GM18498 (cell line): ENCODE data around the gene MYH15.

ENCODE experiments used
- ATAC-seq: cut with Tn5 transposase; IDR thresholded peaks from one replicate; pipeline ENCODE4 v1.9.1; 2021; ENCODE audit warnings: mild to moderate bottlenecking, moderate library complexity; ENCODE audit not compliant: unreplicated experiment

The MYH15 gene

GRCh38 chr3:108416111-108416869 is 94.1 kb downstream of the MYH15 start:
- ATAC-seq: no peak

DNA sequence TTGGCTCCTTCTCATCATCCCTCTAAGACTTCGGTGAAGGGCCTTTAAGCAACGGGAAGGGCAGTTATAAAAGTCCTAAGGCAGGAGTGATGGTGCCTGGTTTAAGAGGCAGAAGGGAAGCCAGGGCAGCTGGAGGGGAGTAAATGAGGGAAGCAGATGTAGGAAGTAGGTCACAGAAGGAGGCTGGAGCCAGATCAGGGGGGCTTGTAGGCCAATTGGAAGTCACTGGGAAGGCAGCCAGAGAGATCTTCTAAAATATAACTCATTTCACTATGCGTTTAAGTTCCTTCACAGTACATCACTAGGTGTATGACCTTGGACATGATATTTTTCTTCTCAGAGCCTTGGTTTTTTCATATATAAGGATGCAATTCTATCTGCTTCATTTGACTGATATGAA is 94.7 kb downstream of the MYH15 start:
- no peak for ATAC-seq

GRCh38 chr3:108414007-108414406 is 96.4 kb downstream of the MYH15 start:
- ATAC-seq: no peak

- ATAC-seq: no peak
Measured at GRCh38 chr3:108412121-108412750, 98.2 kb downstream of the MYH15 start.

DNA sequence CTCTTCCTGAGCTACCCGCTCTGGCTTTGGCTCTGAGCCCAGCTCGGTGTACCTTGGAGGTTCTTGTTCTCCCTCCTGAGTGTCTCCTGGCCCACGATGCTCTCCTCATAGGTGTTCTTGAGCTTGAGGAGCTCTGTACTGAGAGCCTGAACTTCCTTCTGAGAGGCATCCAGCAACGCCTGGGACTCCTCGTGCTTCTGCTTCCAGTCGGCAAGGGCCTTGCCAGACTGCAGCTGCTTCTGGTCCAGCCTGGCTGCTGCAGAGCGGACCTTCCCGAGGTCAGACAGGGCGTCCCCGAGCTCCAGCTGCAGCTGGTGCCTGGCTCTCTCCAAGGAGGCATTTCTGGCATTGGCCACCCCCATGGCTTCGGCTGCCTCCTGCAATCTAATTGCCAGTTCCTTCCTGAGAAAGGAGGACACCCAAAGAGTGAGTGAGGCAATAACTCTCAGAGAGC is 99.8 kb downstream of the MYH15 start:
- no peak for ATAC-seq

DNA sequence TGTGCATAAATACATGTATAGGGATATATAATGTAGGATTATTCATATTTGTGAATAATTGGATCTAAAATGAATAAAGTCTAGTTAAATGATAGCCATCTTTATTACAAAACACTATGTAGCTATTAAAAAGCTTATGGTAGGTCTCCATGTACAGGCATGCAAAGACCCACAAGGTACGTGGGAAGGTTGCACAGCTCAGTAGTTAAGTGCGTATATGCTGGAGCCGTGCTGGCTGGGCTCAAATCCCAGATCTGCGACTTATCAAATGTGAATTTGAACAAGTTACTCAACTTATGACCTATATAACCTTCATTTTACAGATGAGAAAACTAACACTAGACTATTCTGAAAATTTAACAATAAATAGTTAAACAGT is 100.6 kb downstream of the MYH15 start:
- no peak for ATAC-seq

GRCh38 chr3:108408883-108409799 is 101.3 kb downstream of the MYH15 start:
- ATAC-seq: no peak

DNA sequence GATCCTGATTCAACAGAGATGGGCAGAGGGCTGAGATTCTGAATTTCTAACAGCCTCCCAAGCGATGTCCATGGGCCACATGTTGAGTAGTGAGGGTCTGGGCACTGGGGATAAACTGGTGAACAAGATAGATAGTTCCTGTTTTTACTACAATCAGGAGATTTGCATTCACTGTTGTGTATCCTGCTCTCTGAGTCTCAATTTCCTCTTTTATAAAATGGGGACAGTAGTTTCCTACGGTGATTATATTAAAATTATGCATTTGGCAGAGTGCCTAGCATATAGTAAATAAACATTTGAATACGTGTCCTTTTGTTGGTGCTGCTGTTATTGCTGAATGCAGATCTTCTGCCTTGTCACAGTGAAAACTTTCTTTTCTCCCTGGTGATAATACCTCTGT is 102.5 kb downstream of the MYH15 start:
- no peak for ATAC-seq

DNA sequence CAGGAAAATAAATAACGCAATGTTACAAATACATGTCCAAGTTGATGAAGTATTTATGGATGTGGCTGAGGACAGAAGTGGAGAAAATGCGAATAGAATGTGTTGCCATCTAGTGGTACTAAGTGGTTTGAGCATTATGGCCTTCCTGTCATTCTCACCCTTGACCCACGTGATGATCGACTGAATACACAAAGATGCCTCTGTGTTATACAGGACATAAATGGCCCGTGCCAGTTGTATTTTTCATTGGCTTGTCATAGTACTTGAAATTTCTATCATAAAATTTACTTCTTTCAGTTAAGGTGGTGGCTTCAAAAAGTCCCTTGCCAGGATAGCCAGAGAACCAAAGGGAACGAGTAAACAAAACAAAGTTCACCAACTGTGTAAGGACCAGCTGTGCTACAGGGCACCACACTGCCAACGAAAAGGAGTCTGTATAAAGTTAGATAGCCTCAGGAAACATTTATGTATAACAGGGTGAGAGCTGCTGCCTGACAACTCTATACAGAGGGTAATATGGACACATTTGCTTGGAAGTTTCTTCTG is 103.7 kb downstream of the MYH15 start:
- ATAC-seq: peak; percentile 92

DNA sequence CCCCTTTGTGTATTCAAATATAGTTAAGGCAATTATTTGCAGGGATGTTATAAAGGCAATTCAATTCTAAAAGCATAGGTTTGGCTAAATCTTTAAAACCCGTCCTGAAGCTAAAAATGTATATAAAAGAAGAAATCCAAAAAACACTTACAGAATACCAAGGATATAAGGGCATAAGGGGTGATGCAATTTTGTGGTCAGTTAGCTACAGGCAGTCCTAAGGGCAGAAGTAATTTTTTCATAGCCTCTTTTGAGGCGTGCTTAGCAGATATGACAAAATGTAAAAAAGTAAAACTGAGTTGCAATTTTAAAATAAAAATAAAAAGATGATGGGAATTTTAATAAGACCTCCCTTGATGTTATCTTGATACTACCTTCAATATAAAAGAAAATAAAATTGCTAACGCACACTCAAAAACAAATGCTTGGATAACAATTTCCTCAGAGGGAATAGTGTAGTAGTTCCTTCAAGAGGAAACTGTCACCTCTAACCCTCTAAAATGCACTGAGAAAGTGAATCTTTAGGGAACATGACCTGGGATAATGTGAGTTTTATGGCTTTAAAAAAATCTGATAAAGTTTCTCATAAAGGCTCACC is 104.2 kb downstream of the MYH15 start:
- ATAC-seq: peak; percentile 12

DNA sequence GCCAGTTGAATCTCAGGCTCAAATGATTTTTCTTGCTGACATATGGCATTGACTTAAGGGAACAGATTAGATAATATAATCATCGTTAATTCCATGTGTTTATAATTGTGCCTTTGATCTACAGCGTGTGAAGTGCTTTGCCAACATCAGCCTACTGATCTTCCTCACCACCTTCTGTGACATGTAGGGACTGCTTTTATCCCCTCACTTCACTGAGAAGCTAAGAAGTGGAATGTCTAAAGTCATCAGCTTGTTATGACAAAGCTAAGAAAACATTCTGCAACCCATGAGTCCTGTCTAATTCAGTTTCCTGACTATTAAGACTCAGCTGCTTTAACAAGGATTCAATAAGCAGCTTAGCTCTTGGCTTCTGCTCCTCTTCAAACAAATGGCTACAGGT is 106.0 kb downstream of the MYH15 start:
- no peak for ATAC-seq

DNA sequence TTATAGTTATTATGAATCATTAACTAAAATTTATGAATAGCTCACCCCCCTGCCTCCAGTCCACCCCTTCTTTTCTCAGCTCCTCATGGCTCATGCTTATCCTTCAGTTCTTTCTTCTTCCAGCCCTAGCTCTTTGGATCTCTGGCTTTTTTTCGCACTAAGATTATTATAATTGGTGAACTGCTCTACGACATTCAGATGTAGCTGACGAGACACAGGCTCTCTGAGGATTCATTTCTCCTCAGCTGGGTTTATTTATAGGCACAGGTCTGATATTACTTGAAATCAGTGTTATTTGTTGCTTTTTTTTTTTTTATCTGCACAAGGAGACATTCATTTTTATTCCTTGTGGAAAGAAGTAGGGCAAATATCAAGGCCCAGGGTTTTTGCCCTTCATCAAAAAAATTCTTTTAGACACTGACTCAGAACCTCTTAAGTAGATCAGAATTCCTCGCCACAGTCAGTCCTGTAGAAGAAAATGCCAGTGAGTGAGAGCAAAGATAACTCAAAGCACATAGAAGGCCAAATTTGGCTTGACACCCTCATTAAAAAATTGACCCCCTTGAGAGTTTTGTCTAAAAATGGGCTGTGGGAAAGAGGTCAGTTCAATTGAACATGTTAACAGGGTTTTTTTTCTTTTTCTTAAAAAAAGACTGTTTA is 106.6 kb downstream of the MYH15 start:
- no peak for ATAC-seq

DNA sequence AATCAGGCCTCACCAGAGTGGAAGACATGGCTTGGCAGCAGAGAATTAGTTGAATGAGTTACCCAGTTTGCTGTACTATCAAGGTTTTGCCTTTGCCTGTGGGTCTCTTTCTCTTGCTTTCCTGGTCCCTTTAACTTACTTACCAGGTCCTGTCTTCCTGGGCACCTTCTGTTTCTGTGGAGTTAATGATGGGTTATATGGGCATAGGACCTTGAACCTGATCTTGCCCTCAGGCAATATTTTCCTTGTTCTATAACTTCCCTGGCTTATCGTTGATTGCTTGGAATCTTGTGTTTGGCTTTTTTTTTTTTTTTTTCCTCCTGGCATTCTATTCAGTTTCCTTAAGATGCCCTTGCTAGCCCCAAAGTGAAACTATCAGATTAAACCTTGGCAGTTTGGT is 107.2 kb downstream of the MYH15 start:
- ATAC-seq: no peak

GRCh38 chr3:108401836-108402235 is 108.6 kb downstream of the MYH15 start:
- no peak for ATAC-seq

GRCh38 chr3:108398510-108398909 is 111.9 kb downstream of the MYH15 start:
- no peak for ATAC-seq

GRCh38 chr3:108396336-108396735 is 114.1 kb downstream of the MYH15 start:
- no peak for ATAC-seq

- no peak for ATAC-seq
Measured at GRCh38 chr3:108394563-108394962, 115.8 kb downstream of the MYH15 start.

DNA sequence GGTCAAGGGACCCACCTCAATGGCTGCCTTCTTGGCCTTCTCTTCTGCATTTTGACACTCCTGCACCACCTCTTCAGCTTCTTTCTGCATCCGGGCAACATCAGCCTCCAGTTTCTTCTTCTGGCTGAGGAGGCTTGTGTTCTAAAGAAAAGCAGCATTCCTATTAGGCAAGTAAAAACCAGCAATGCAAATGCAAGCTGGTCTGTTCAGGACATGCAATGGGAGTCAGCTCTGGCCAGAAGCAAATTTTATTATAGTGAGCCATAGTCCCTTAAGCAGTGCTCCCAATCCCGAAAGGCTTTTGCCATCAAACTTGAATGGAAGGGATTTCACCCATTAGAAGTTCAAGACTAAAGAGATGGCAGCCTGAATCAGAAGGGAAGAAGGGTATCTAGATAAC is 116.4 kb downstream of the MYH15 start:
- no peak for ATAC-seq

DNA sequence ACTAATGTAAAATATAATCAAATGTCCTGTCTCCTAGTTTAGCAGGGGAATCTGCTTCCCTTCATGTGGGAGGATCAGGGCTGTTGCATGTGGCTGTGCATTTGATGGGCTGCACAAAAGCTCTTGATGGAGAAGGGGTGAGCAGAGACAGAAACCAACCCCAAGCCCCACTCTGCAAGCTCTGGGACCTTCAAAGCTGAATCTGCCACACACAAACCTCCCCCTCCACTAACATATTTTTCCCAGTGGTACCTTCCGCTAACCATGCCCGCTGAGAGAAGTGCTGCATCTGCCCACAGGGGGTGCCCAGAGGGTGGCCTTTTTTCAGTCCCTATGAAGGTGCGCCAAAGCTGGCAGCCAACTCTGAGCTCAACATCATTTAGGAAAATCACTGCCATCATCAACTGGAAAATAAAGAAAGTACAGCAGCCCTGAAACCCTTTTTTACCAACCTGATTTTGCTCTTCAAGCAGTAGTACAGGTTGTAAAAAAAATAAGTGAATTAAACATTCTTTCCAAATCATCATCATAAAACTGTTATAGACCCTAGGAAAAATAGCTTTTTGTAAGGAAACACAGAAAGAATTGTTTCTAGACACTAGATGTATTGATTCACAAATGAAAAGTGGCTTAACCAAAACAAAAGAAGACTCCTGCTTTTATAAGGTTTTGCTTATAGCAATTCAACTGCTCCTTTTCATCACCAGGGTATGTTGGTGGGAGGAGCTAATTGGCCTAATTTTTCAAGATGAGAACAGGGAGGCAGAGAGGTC is 117.1 kb downstream of the MYH15 start:
- ATAC-seq: no peak
